Measurements from ENCODE around the gene TPD52L2.

DNA sequence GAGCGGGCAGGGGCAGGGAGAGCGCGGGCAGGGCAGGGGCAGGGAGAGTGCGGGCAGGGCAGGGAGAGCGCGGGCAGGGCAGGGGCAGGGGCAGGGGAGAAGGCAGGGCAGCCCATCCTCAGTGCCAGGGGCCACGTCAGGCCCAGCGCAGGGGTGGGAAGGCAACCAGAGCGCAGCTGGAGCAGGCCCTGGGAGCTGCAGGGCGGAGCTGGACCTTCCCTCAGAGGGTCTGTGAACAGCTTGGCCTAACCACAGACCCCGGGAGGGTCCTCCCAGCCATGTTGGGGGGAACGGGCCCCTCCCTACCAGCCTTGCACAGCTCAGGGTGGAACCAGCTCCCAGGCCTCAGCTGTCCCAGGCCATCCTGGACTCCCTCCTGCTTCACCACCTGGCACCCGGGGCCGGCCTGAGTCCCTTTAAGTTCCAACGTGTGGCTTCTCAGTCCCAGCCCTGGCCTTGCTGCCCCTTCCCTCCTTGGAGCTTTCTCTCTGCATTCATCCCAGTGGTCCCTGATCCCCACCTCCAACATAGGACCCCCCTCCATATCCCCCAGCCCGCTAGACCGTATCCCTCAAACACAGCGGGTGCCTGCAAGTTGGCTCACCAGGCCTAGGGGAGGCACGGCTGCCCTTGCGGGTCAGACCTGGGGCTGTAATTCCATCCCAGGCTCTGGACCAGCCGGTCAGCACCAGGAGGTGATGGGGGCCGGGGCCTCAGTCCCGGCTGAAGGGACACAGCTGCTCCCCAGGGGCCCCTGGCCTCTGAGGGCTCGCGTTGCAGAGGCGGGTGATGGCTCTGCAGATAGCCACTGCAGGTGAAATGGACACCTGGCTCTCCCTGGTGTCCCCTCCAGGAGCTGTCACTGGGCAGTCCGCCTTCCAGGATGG, 28.4 kb upstream of the TPD52L2 start:
- TF ChIP-seq, protein P1, sequence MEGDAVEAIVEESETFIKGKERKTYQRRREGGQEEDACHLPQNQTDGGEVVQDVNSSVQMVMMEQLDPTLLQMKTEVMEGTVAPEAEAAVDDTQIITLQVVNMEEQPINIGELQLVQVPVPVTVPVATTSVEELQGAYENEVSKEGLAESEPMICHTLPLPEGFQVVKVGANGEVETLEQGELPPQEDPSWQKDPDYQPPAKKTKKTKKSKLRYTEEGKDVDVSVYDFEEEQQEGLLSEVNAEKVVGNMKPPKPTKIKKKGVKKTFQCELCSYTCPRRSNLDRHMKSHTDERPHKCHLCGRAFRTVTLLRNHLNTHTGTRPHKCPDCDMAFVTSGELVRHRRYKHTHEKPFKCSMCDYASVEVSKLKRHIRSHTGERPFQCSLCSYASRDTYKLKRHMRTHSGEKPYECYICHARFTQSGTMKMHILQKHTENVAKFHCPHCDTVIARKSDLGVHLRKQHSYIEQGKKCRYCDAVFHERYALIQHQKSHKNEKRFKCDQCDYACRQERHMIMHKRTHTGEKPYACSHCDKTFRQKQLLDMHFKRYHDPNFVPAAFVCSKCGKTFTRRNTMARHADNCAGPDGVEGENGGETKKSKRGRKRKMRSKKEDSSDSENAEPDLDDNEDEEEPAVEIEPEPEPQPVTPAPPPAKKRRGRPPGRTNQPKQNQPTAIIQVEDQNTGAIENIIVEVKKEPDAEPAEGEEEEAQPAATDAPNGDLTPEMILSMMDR (conservative IDR thresholded peaks at IDR 0.05; ENCODE audit: low read depth, low read length): no peak
- TF ChIP-seq EZH2phosphoT487 (IDR thresholded peaks at IDR 0.05; ENCODE audit: borderline replicate concordance, low read length): no peak

Measured in PC-3 (cell line).